Activated T-helper 1 cell treated with anti-CD3 and anti-CD28 coated beads, Interleukin-12 subunit alpha, Interleukin-12 subunit beta, Interleukin-2, Interleukin-4 antibody, amounts not matched to agents 30 ng/mL and 10 ng/mL and 1 ng/mL, durations not matched to agents 14 hours and 24 hours and 36 hours (primary cell): ENCODE data around the gene ATP5PD. TPM values are rescaled to one million over a fixed set of nuclear protein-coding genes. Genes with fewer than 3 reads are reported as not detected.

ENCODE experiments used
- DNase-seq: peaks from one replicate; pipeline ENCODE4 v3.0.0; 2021; ENCODE audit warnings: low spot score
- H3K27ac Mint-ChIP-seq: one replicate; pipeline ENCODE4 v1.8.0; 2021; ENCODE audit warnings: mild to moderate bottlenecking, mixed read lengths
- H3K27me3 Mint-ChIP-seq: one replicate; pipeline ENCODE4 v1.8.0; 2022; ENCODE audit warnings: mild to moderate bottlenecking, moderate library complexity, mixed read lengths; ENCODE audit not compliant: insufficient read depth
- H3K36me3 Mint-ChIP-seq: one replicate; pipeline ENCODE4 v1.8.0; 2021; ENCODE audit warnings: low read depth, mixed read lengths
- H3K4me1 Mint-ChIP-seq: one replicate; pipeline ENCODE4 v1.8.0; 2021; ENCODE audit warnings: low read depth, mixed read lengths
- H3K4me3 Mint-ChIP-seq: one replicate; pipeline ENCODE4 v1.8.0; 2021; ENCODE audit warnings: mild to moderate bottlenecking, moderate library complexity, mixed read lengths
- H3K9me3 Mint-ChIP-seq: one replicate; pipeline ENCODE4 v1.8.0; 2021; ENCODE audit warnings: mixed read lengths
- intact Hi-C: fragments of 100-400 bp; cut with micrococcal nuclease; formaldehyde crosslinking; loops from one replicate; pipeline ENCODE4 v1.15.1; 2024
- total RNA-seq: library from RNA; stranded (reverse); gene quantifications from 2 replicates; pipeline ENCODE4 v1.2.3, GENCODE V29; 2022

The ATP5PD gene
- 152 and 165 TPM in 2 replicates for total RNA-seq

GRCh38 chr17:75046407-75047289 is at the start of gene ATP5PD, which contains the start of gene KCTD2:
Gene ATP5PD (minus strand): TSS chr17:75046969. CDS start chr17:75042650, 4,319 bp downstream.
Gene KCTD2 (plus strand): TSS chr17:75047225. CDS start chr17:75047251, 26 bp downstream.
- intact Hi-C loops: loop anchor here (1.0 to 5.0 kb wide), 11 partner anchors 11 to 358 kb away; partner anchors contain the start of genes ARMC7, FDXR, GGA3 and GRB2
- peak; percentile 93 for DNase-seq
- Mint-ChIP-seq H3K4me1 (peaks cover 34% of the 10 kb centered on the region), H3K9me3 (no peaks in the 10 kb centered on the region), H3K36me3 (peaks cover 7% of the 10 kb centered on the region), H3K27me3 (no peaks in the 10 kb centered on the region), H3K4me3 (peak within 1 kb of the TSS; percentile 100), H3K27ac (peak within 1 kb of the TSS; percentile 98)

GRCh38 chr17:75096082-75096625 is 49.4 kb upstream of the ATP5PD start:
- no peak overlapping the region for H3K4me3 Mint-ChIP-seq
- H3K9me3 Mint-ChIP-seq: no peaks in the 10 kb centered on the region
- H3K27ac Mint-ChIP-seq: no peak overlapping the region
- DNase-seq: no peak
- H3K4me1 Mint-ChIP-seq: peaks cover 9% of the 10 kb centered on the region
- peaks cover 2% of the 10 kb centered on the region for H3K27me3 Mint-ChIP-seq
- H3K36me3 Mint-ChIP-seq: peaks cover 3% of the 10 kb centered on the region
- intact Hi-C loops: no loop called here

GRCh38 chr17:75094871-75095399 is 48.2 kb upstream of the ATP5PD start:
- Mint-ChIP-seq H3K4me1 (peaks cover 9% of the 10 kb centered on the region), H3K9me3 (no peaks in the 10 kb centered on the region), H3K27me3 (peaks cover 2% of the 10 kb centered on the region), H3K4me3 (no peak overlapping the region), H3K36me3 (peaks cover 3% of the 10 kb centered on the region), H3K27ac (no peak overlapping the region)
- no peak for DNase-seq
- intact Hi-C loops: no loop called here

- H3K4me3 Mint-ChIP-seq: no peak overlapping the region
- peaks cover 19% of the 10 kb centered on the region for H3K4me1 Mint-ChIP-seq
- H3K27me3 Mint-ChIP-seq: peaks cover 2% of the 10 kb centered on the region
- intact Hi-C loops: no loop called here
- no peak for DNase-seq
- peaks cover 3% of the 10 kb centered on the region for H3K36me3 Mint-ChIP-seq
- no peak overlapping the region for H3K27ac Mint-ChIP-seq
- H3K9me3 Mint-ChIP-seq: no peaks in the 10 kb centered on the region
Observed at GRCh38 chr17:75093548-75094158, 46.9 kb upstream of the ATP5PD start.

GRCh38 chr17:75091855-75092327 is 45.1 kb upstream of the ATP5PD start:
- intact Hi-C loops: no loop called here
- H3K9me3 Mint-ChIP-seq: no peaks in the 10 kb centered on the region
- no peak for DNase-seq
- no peak overlapping the region for H3K4me3 Mint-ChIP-seq
- H3K36me3 Mint-ChIP-seq: no peaks in the 10 kb centered on the region
- H3K27ac Mint-ChIP-seq: no peak overlapping the region
- peaks cover 20% of the 10 kb centered on the region for H3K4me1 Mint-ChIP-seq
- no peaks in the 10 kb centered on the region for H3K27me3 Mint-ChIP-seq

- Mint-ChIP-seq H3K27me3 (no peaks in the 10 kb centered on the region), H3K4me3 (no peak overlapping the region), H3K27ac (no peak overlapping the region), H3K36me3 (no peaks in the 10 kb centered on the region), H3K4me1 (peaks cover 26% of the 10 kb centered on the region), H3K9me3 (no peaks in the 10 kb centered on the region)
- DNase-seq: no peak
- intact Hi-C loops: no loop called here
Observed at GRCh38 chr17:75090871-75091854, 44.4 kb upstream of the ATP5PD start.

- Mint-ChIP-seq H3K27me3 (no peaks in the 10 kb centered on the region), H3K4me3 (peak overlapping the region; percentile 80), H3K4me1 (peaks cover 33% of the 10 kb centered on the region), H3K27ac (peak overlapping the region; percentile 42), H3K36me3 (no peaks in the 10 kb centered on the region), H3K9me3 (no peaks in the 10 kb centered on the region)
- no peak for DNase-seq
- intact Hi-C loops: loop anchor here (5.0 kb wide), 2 partner anchors 41 to 106 kb away; partner anchors contain the start of genes ATP5PD and KCTD2
Observed at GRCh38 chr17:75088465-75089417, 42.0 kb upstream of the ATP5PD start.

- Mint-ChIP-seq H3K27ac (peak within 1 kb of the TSS; percentile 59), H3K27me3 (no peaks in the 10 kb centered on the region), H3K4me3 (peak within 1 kb of the TSS; percentile 80), H3K9me3 (no peaks in the 10 kb centered on the region), H3K4me1 (peaks cover 33% of the 10 kb centered on the region), H3K36me3 (no peaks in the 10 kb centered on the region)
- intact Hi-C loops: loop anchor here (1.0 to 5.0 kb wide), 3 partner anchors 21 to 106 kb away; partner anchors contain the start of genes ARMC7, ATP5PD and KCTD2
- peak; percentile 49 for DNase-seq
Observed at GRCh38 chr17:75087558-75088453, 41.0 kb upstream of the ATP5PD start, which contains the start of gene SLC16A5. Gene SLC16A5 (plus strand): TSS chr17:75087954. CDS start chr17:75093637, 5,683 bp downstream.

- no peaks in the 10 kb centered on the region for H3K9me3 Mint-ChIP-seq
- intact Hi-C loops: loop anchor here (1.0 to 5.0 kb wide), 3 partner anchors 22 to 105 kb away; partner anchors contain the start of genes ARMC7, ATP5PD and KCTD2
- no peaks in the 10 kb centered on the region for H3K36me3 Mint-ChIP-seq
- DNase-seq: no peak
- peak overlapping the region; percentile 69 for H3K4me3 Mint-ChIP-seq
- peak overlapping the region; percentile 57 for H3K27ac Mint-ChIP-seq
- no peaks in the 10 kb centered on the region for H3K27me3 Mint-ChIP-seq
- peaks cover 27% of the 10 kb centered on the region for H3K4me1 Mint-ChIP-seq
Observed at GRCh38 chr17:75087182-75087557, 40.4 kb upstream of the ATP5PD start.

GRCh38 chr17:75086496-75087181 is 39.9 kb upstream of the ATP5PD start:
- H3K4me1 Mint-ChIP-seq: peaks cover 25% of the 10 kb centered on the region
- peak overlapping the region; percentile 59 for H3K27ac Mint-ChIP-seq

More at GRCh38 chr17:75086496-75087181, 39.9 kb upstream of the ATP5PD start:
- Mint-ChIP-seq H3K27me3 (no peaks in the 10 kb centered on the region), H3K4me3 (peak overlapping the region; percentile 69), H3K36me3 (no peaks in the 10 kb centered on the region), H3K9me3 (no peaks in the 10 kb centered on the region)
- no peak for DNase-seq
- intact Hi-C loops: loop anchor here (1.0 to 5.0 kb wide), 3 partner anchors 23 to 104 kb away; partner anchors contain the start of genes ARMC7, ATP5PD and KCTD2
